ENCODE results near the gene GPATCH1.

DNA sequence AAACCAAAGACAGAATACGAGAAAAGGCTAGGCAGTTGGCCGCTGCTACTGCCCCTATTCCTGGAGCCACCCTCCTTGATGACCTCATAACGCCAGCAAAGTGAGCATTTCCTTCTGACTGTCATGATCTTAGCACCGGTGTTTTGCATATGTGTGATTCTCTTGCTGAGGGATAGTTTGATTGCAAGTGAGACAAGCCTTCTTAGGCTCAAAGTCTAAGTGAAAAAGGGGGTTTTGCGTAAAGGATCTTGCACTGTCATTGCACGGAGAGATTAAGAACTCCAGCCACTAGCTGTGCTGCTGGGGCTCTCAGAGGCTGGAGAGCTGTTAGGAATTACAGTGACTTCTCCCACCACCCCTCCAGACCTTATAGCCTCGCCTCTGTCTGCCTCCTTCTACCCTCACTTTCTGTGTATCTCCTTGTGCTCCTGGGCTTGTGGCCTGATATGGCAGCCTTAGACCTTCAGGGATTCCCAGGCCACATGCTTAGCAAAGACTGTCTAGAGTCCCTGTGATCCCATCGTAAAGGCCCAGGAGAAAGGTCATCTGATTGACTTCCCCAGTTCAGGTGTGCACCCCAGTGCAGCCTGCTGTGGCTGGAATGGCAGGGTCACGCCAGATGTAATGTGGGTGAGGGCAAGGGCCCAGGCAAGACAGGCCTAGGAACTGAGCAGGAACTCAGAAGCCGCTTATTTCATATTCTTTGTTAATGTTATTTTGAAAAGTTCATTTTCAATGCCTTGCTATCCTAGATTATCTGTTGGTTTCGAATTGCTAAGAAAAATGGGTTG lies 12.6 kb downstream of the GPATCH1 start:
- no peak for TF ChIP-seq CTCF (IDR thresholded peaks at IDR 0.05; ENCODE audit: low read depth, low read length)
- TF ChIP-seq POLR2A (IDR thresholded peaks at IDR 0.05; ENCODE audit: extremely low read depth, insufficient read length) = no peak

Data from NB4 (cell line).